Smooth muscle cell (in vitro differentiated cells): ENCODE measurements around the gene QSOX2. TPM values are rescaled to one million over a fixed set of nuclear protein-coding genes. Genes with fewer than 3 reads are reported as not detected.

Experiments
- DNase-seq: peaks from one replicate; lab custom pipeline; 2025; ENCODE audit not compliant: unreplicated experiment; lab: John Stamatoyannopoulos, UW
- H2AFZ ChIP-seq: fragments of 200-600 bp; sonication (generic); 2 replicates; pipeline ENCODE4 v1.6.0; 2016; ENCODE audit warnings: antibody characterized with exemption, low read depth, mild to moderate bottlenecking
- H3F3A ChIP-seq: fragments of 200-600 bp; sonication (generic); 2 replicates; pipeline ENCODE4 v1.6.0; 2017; ENCODE audit warnings: antibody characterized with exemption, low read depth
- H3K27ac ChIP-seq: fragments of 200-600 bp; sonication (generic); 2 replicates; pipeline ENCODE4 v1.5.1; 2016; ENCODE audit warnings: low read depth, mild to moderate bottlenecking
- H3K27me3 ChIP-seq: fragments of 200-600 bp; sonication (generic); 2 replicates; pipeline ENCODE4 v1.6.1; 2016; ENCODE audit warnings: low read depth, mild to moderate bottlenecking
- H3K36me3 ChIP-seq: fragments of 200-600 bp; sonication (generic); 2 replicates; pipeline ENCODE4 v1.5.1; 2016; ENCODE audit warnings: low read depth
- H3K4me1 ChIP-seq: fragments of 200-600 bp; sonication (generic); 2 replicates; pipeline ENCODE4 v1.5.1; 2016; ENCODE audit warnings: low read depth
- H3K4me2 ChIP-seq: fragments of 200-600 bp; sonication (generic); 2 replicates; pipeline ENCODE4 v1.6.0; 2016; ENCODE audit warnings: mild to moderate bottlenecking
- H3K4me3 ChIP-seq: fragments of 200-600 bp; sonication (generic); 2 replicates; pipeline ENCODE4 v1.5.1; 2016; ENCODE audit warnings: mild to moderate bottlenecking
- H3K79me2 ChIP-seq: fragments of 200-600 bp; sonication (generic); 2 replicates; pipeline ENCODE4 v1.6.0; 2016; ENCODE audit warnings: low read depth, mild to moderate bottlenecking
- H3K9ac ChIP-seq: fragments of 200-600 bp; sonication (generic); 2 replicates; pipeline ENCODE4 v1.6.0; 2016; ENCODE audit warnings: low read depth
- H3K9me3 ChIP-seq: fragments of 200-600 bp; sonication (generic); replicated peaks from 2 replicates; pipeline ENCODE4 v1.5.1; 2016; ENCODE audit warnings: low read depth
- H4K20me1 ChIP-seq: fragments of 200-600 bp; sonication (generic); 2 replicates; pipeline ENCODE4 v1.6.0; 2016; ENCODE audit warnings: low read depth
- WGBS: methylation state at CpG from one replicate; pipeline ENCODE4 v1.1.7; 2016; ENCODE audit warnings: low lambda C conversion rate; 5-methylcytosine and 5-hydroxymethylcytosine counted together
- polyA plus RNA-seq: library from polyadenylated mRNA; unstranded; fragments of >200 nt; fragmentation: Nextera tagmentation; extraction: Ambion mirVana; gene quantifications from 2 replicates; pipeline ENCODE4 v1.2.1, GENCODE V29; 2016
- total RNA-seq: library from RNA; depleted of rRNA; stranded (reverse); fragments of >200 nt; gene quantifications from 2 replicates; pipeline ENCODE4 v1.2.3, GENCODE V29; 2014
- TF ChIP-seq, protein P1 (sequence below): fragments of 200-600 bp; sonication (generic); IDR thresholded peaks from 2 replicates; pipeline ENCODE4 v1.5.1; 2017; ENCODE audit warnings: borderline replicate concordance, mild to moderate bottlenecking, antibody characterized with exemption; ENCODE audit not compliant: insufficient read depth, poor library complexity, severe bottlenecking

QSOX2 gene
- total and polyA plus RNA-seq, 2 experiments from 2014 or later = 1.9 to 8.7 TPM

DNA sequence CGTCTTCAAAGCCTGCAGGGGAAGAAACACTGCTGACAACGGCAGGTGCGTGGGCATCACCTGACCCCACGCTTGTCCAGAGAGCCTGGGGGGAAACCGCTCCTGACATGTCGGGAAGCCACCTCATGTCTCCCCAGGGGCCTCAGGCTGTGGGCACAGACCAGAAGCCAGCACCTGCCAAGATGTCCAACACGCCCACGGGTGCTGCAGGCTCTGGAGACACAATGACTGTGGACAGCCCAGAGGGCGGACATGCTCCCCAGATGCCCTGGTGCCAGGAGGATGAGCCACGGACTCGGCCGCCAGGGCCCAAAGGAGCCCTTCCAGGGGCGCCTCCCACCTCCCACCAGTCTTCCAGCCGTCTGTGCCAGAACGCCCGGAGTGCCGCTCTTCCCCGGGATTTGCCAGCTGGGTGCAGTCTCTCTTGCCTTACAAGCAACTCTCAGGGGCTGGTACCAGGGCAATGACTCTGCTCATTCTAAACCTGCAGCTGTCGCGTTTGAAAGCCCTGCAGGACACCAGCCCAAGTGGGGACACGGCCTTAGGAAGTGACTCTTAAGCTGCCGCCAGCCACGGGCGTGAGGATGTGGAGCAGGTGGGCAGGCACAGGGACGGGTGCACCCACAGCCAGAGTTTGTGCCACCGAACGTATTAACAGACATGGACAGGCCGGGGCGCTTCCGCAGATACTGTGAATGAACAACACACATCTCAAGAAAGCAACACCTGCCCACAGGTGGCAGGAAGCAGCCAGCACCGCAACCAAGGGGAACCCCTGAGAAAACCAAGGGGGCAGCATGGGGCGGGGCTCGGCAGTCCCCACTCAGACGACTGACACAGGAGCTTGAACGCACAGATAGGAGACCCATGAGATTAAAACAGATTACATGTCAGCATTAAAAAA lies 33.9 kb downstream of the QSOX2 start:
- H3K27me3 ChIP-seq = no peaks in the 10 kb centered on the region

DNA sequence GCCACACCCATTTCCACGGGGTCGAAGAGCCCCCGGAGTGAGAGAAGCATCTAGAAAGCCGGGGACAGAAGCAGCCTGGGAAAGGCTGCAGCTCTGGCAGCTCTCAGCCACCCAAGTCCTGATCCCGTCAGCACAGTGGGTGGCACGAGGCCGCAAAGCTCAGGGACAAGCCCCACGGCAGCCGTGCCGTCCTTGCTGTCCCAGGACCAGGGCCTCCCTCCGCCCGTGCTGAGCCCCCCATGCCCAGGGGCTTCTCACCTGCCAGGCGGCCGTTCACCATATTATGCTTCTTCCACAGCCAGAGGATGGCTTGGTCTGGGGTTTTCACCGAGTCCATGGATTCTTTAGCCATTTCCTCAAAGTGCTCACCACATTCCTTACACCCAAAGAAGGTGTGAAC lies 34.6 kb downstream of the QSOX2 start:
- no peaks in the 10 kb centered on the region for H3K36me3 ChIP-seq
- no peaks in the 10 kb centered on the region for H3K27me3 ChIP-seq
- no peak overlapping the region for H2AFZ ChIP-seq
- WGBS = 96% methylated on average over 15 of the region's 15 CpGs
- no peak overlapping the region for H3K4me3 ChIP-seq
- TF ChIP-seq, protein P1, sequence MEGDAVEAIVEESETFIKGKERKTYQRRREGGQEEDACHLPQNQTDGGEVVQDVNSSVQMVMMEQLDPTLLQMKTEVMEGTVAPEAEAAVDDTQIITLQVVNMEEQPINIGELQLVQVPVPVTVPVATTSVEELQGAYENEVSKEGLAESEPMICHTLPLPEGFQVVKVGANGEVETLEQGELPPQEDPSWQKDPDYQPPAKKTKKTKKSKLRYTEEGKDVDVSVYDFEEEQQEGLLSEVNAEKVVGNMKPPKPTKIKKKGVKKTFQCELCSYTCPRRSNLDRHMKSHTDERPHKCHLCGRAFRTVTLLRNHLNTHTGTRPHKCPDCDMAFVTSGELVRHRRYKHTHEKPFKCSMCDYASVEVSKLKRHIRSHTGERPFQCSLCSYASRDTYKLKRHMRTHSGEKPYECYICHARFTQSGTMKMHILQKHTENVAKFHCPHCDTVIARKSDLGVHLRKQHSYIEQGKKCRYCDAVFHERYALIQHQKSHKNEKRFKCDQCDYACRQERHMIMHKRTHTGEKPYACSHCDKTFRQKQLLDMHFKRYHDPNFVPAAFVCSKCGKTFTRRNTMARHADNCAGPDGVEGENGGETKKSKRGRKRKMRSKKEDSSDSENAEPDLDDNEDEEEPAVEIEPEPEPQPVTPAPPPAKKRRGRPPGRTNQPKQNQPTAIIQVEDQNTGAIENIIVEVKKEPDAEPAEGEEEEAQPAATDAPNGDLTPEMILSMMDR = no peak
- no peak for DNase-seq
- no peak overlapping the region for H3K27ac ChIP-seq
- no peaks in the 10 kb centered on the region for H3F3A ChIP-seq
- no peaks in the 10 kb centered on the region for H3K4me1 ChIP-seq
- H3K9ac ChIP-seq = no peak overlapping the region
- no peak overlapping the region for H3K4me2 ChIP-seq
- H3K9me3 ChIP-seq = no peaks in the 10 kb centered on the region
- H4K20me1 ChIP-seq = peaks cover 14% of the 10 kb centered on the region
- H3K79me2 ChIP-seq = no peaks in the 10 kb centered on the region

More for the DNA sequence above, 33.9 kb downstream of the QSOX2 start:
- Histone ChIP-seq H3K9ac (no peak overlapping the region), H3K9me3 (no peaks in the 10 kb centered on the region), H3F3A (no peaks in the 10 kb centered on the region), H3K27ac (no peak overlapping the region), H2AFZ (no peak overlapping the region), H3K36me3 (no peaks in the 10 kb centered on the region), H3K79me2 (no peaks in the 10 kb centered on the region), H3K4me2 (no peak overlapping the region), H3K4me1 (no peaks in the 10 kb centered on the region), H3K4me3 (no peak overlapping the region), H4K20me1 (peaks cover 8% of the 10 kb centered on the region)
- 96% methylated on average over 35 of the region's 35 CpGs for WGBS
- no peak for DNase-seq
- TF ChIP-seq, protein P1 = no peak

DNA sequence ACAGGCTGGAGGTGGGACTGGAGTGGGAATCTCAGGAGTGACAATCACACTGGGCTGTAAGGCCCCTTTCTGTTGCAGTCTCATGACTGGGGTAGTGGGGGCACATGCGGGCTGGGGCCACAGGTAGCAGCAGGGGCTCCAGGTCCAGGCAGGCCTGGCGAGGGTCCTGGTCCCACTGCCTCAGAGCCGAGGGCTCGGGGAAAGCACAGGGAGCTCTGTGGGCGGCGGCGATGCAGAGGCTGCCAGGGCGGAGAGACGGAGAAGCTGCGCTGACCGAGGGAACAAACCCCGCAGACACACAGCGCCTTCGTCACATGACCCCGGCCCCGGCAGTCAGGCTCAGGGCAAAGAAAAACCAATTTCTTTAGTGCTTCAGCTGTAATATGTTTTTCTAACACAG lies 35.3 kb downstream of the QSOX2 start:
- TF ChIP-seq, protein P1 = no peak
- H3K79me2 ChIP-seq = no peaks in the 10 kb centered on the region
- H4K20me1 ChIP-seq = peaks cover 21% of the 10 kb centered on the region
- DNase-seq = no peak
- no peak overlapping the region for H3K9ac ChIP-seq
- no peak overlapping the region for H3K4me3 ChIP-seq
- H3K27ac ChIP-seq = no peak overlapping the region
- no peak overlapping the region for H3K4me2 ChIP-seq
- peaks cover 4% of the 10 kb centered on the region for H3K27me3 ChIP-seq
- H3F3A ChIP-seq = no peaks in the 10 kb centered on the region
- no peaks in the 10 kb centered on the region for H3K9me3 ChIP-seq
- H2AFZ ChIP-seq = no peak overlapping the region
- 96% methylated on average over 16 of the region's 16 CpGs for WGBS
- no peaks in the 10 kb centered on the region for H3K36me3 ChIP-seq
- no peaks in the 10 kb centered on the region for H3K4me1 ChIP-seq
